Pancreas (tissue), 10 donors: ENCODE data around the gene KRT13. TPM values are rescaled to one million over a fixed set of nuclear protein-coding genes. Genes with fewer than 3 reads are reported as not detected.

ENCODE experiments used
- ATAC-seq, 4 donors: fragments of 200-7000 bp; cut with Tn5 transposase; one replicate each; pipeline versions ENCODE4 v1.8.0 to v1.9.1; 2020; ENCODE audit warnings: mild to moderate bottlenecking in 4 of 4, moderate library complexity in 4 of 4
- DNase-seq, 6 donors: peaks; one replicate each; pipeline ENCODE4 v3.0.0-alpha.2; 2020
- FAIRE-seq: peaks from 2 replicates; lab custom pipeline; 2012; peaks lifted over from hg19 to GRCh38; lab: Jason Lieb, UNC
- H3K27ac ChIP-seq, 4 donors: fragments of 200-600 bp; sonication (generic); 1 replicate in 3 of 4; 2 replicates in 1 of 4; pipeline versions ENCODE4 v1.5.0 to v1.8.0; 2020
- H3K27me3 ChIP-seq, 4 donors: fragments of 200-600 bp; one replicate each; pipeline ENCODE4 v1.8.0; 2021
- H3K36me3 ChIP-seq, 3 donors: fragments of 200-600 bp; sonication (generic) in 1 of 3; one replicate each; pipeline versions ENCODE4 v1.5.0 to v1.8.0; 2020 to 2021
- H3K4me1 ChIP-seq, 3 donors: fragments of 200-600 bp; one replicate each; pipeline ENCODE4 v1.8.0; 2021
- H3K4me3 ChIP-seq, 4 donors: fragments of 200-600 bp; sonication (generic) in 2 of 4; one replicate each; pipeline versions ENCODE4 v1.5.0 to v1.8.0; 2020 to 2021
- H3K9me3 ChIP-seq, 4 donors: fragments of 200-600 bp; one replicate each; pipeline ENCODE4 v1.8.0; 2021
- WGBS, 2 donors: extraction: QIAGEN DNeasy Blood & Tissue Kit; methylation state at CpG; one replicate each; pipeline ENCODE4 v1.1.7; 2013; 5-methylcytosine and 5-hydroxymethylcytosine counted together
- intact Hi-C, 3 donors: fragments of 100-400 bp; cut with DNase I; formaldehyde crosslinking; loops; one replicate each; pipeline versions ENCODE4 v1.11.1 to v1.14.2; 2022
- polyA plus RNA-seq, 2 donors: library from polyadenylated mRNA; stranded (reverse); fragments of 200-250 nt; gene quantifications; one replicate each; pipeline ENCODE4 v1.2.3, GENCODE V29; 2013
- total RNA-seq, 6 donors: library from RNA; stranded (reverse); fragmentation: NEBNext Ultra II Directional in 4 of 6; extraction: Animal tissue kit (Norgen Biotek cat#: 25700) in 4 of 6; gene quantifications; one replicate each; pipeline versions ENCODE4 v1.2.1 to v1.2.4, GENCODE V29; 2021 to 2023
- TF ChIP-seq, protein P1 (sequence below), 4 donors: fragments of 200-600 bp; sonication (generic) in 3 of 4; IDR thresholded peaks; one replicate each; pipeline versions ENCODE4 v1.5.0 to v1.8.0; 2021; ENCODE audit warnings: antibody characterized with exemption in 4 of 4
- donor health status: healthy with polysubstance abuse.
- donor health status: DM: no; HTN: no; CAD: no; lungs with moderate emphysema.
- donor health status: DM: no; HTN: no; CAD: no.
- donor health status: control.
- donor health status: control.
- donor health status: Bipolar disorder and iron deficiency.
- donor health status: DM: yes; HTN: yes; CAD: no.
- donor health status: DM: no; HTN: no; CAD: no.
- donor health status: DM: no; HTN: no; CAD: no.
- donor health status: DM: yes; HTN: yes; CAD: no.

The KRT13 gene
- total and polyA plus RNA-seq, 8 donors: 0.39 to 11.9 (median 5.3) TPM; not detected in 5

DNA sequence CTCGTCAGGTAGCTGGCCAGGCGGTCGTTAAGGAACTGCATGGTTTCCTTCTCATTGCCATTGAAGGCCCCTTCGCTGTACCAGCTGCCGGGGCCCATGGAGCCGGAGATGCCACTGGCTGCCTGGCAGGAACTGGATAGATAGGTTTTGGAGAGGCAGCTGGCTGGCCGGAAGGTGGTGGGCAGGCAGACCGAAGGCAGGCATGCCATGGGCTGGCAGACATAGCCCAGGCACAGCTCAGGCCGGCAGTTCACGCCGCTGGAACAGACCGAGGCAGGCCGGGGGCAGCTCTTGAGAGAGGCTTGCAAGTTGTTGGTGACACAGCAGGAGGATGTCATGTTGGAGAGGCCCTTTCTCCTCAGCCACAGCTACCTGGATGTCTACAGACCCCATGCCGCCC lies 38.4 kb downstream of the KRT13 start, which contains the start of gene KRT32:
Gene KRT32 (minus strand): TSS at position 399 of the 400 bp plus-strand sequence. CDS start 61 bp downstream, at position 338.
- 71 to 88% methylated on average over 13 to 14 of the region's 14 CpGs for WGBS, 2 donors
- no peak for FAIRE-seq
- Histone ChIP-seq H3K27me3 (no peaks in the 10 kb centered on the region), H3K36me3 (no peaks in the 10 kb centered on the region), H3K27ac (no peak within 1 kb of the TSS), H3K4me3 (no peak within 1 kb of the TSS), H3K9me3 (no peaks in the 10 kb centered on the region), H3K4me1 (no peaks in the 10 kb centered on the region)
- intact Hi-C loops: no loop called here
- no peak for ATAC-seq
- DNase-seq: no peak
- TF ChIP-seq, protein P1, sequence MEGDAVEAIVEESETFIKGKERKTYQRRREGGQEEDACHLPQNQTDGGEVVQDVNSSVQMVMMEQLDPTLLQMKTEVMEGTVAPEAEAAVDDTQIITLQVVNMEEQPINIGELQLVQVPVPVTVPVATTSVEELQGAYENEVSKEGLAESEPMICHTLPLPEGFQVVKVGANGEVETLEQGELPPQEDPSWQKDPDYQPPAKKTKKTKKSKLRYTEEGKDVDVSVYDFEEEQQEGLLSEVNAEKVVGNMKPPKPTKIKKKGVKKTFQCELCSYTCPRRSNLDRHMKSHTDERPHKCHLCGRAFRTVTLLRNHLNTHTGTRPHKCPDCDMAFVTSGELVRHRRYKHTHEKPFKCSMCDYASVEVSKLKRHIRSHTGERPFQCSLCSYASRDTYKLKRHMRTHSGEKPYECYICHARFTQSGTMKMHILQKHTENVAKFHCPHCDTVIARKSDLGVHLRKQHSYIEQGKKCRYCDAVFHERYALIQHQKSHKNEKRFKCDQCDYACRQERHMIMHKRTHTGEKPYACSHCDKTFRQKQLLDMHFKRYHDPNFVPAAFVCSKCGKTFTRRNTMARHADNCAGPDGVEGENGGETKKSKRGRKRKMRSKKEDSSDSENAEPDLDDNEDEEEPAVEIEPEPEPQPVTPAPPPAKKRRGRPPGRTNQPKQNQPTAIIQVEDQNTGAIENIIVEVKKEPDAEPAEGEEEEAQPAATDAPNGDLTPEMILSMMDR (IDR thresholded peaks at IDR 0.05): no peak

DNA sequence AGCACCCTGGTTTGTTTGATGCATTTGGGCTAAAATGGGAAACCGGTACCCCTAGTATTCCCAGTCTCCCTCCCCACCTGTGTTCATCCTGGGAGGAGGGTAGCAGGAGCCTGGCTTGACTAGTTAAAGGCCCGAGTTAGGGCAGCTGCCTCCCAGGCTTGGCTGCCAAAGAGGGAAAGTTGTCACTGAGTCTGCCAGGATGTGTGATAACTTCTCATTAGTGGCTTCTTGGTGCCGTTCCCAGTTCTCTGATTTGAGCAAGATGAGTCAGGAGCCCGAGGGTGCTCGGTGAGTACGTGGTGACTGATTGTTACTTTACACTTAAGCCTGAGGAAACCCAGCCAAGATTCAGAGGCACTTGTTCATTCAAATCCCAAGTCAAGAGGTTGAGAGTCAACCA lies 40.7 kb downstream of the KRT13 start:
- Histone ChIP-seq H3K27me3 (no peaks in the 10 kb centered on the region), H3K4me3 (no peak overlapping the region), H3K36me3 (no peaks in the 10 kb centered on the region), H3K4me1 (no peaks in the 10 kb centered on the region), H3K27ac (no peak overlapping the region), H3K9me3 (no peaks in the 10 kb centered on the region)
- intact Hi-C loops: no loop called here
- DNase-seq: peak in 2 of 6 donors; percentile 9 to 46
- 27 to 39% methylated on average over 6 of the region's 6 CpGs for WGBS, 2 donors
- TF ChIP-seq, protein P1 (IDR thresholded peaks at IDR 0.05): no peak
- peak; percentile 40 to 83 (median 78) for ATAC-seq
- no peak for FAIRE-seq

DNA sequence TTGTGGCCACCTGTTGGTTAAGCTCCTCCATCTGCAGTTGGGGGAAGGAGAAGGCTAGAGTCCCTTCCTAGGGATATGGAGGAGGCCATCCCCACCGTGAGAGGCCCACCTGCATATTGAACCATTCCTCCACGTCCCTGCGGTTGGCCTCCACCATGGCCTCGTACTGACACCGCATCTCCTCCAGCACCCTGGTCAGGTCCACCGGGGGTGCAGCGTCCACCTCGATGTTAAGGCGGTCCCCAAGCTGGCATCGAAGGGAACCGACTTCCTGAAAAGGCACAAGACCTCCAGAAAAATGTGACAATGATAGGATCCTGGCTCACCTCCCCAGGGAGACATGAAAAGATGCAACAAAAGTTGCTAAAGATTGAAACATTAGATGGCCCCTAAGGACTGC lies 41.2 kb downstream of the KRT13 start:
- H3K4me1 ChIP-seq: no peaks in the 10 kb centered on the region
- TF ChIP-seq, protein P1 (IDR thresholded peaks at IDR 0.05): no peak
- intact Hi-C loops: no loop called here
- WGBS, 2 donors: 72 to 84% methylated on average over 11 of the region's 11 CpGs
- DNase-seq (no peak), ATAC-seq (no peak), FAIRE-seq (no peak)
- H3K9me3 ChIP-seq: no peaks in the 10 kb centered on the region
- no peaks in the 10 kb centered on the region for H3K36me3 ChIP-seq
- H3K27me3 ChIP-seq: no peaks in the 10 kb centered on the region
- H3K27ac ChIP-seq: no peak overlapping the region
- no peak overlapping the region for H3K4me3 ChIP-seq

DNA sequence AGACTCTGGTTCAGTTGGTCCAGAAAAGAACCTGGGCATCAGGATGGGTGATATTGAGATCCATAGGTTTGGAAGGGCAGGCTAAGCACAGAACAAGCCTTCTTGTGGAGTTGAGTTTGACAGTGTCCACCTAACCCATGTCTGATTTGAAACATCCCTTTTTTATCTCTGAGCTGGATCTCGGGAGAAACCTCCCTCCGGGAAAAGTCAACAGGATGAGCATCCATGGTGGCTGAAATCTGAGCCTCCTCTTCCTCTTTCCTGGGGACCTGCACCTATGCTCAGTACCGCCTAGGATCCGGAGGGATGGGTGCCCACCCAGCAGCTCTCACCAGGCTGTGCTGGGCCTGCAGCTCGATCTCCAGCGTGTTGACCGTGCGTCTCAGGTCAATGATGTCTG lies 41.7 kb downstream of the KRT13 start:
- intact Hi-C loops: no loop called here
- Histone ChIP-seq H3K9me3 (no peaks in the 10 kb centered on the region), H3K4me3 (no peak overlapping the region), H3K36me3 (no peaks in the 10 kb centered on the region), H3K4me1 (no peaks in the 10 kb centered on the region), H3K27me3 (no peaks in the 10 kb centered on the region), H3K27ac (no peak overlapping the region)
- TF ChIP-seq, protein P1 (IDR thresholded peaks at IDR 0.05): no peak
- ATAC-seq (no peak), DNase-seq (no peak), FAIRE-seq (no peak)
- WGBS, 2 donors: 80 to 87% methylated on average over 8 of the region's 8 CpGs

DNA sequence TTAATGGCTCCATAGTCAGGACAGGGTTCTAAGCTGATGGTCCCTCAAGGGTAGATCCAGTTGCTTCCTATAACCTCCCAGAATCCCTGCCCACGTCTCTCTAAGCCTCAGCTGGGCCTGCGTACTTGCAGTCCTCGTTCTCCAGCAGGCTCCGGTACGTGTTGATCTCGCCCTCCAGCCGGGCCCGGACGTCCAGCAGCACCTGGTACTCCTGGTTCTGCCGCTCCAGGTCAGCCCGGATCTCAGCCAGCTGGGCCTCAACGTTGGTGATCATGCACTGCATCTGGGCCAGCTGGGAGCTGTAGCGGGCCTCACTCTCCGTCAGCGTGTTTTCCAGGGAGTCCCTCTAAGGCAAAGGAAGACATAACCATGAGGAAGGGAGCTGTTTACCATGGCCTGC lies 42.7 kb downstream of the KRT13 start:
- Histone ChIP-seq H3K4me3 (no peak overlapping the region), H3K9me3 (no peaks in the 10 kb centered on the region), H3K27ac (no peak overlapping the region), H3K36me3 (no peaks in the 10 kb centered on the region), H3K4me1 (no peaks in the 10 kb centered on the region), H3K27me3 (no peaks in the 10 kb centered on the region)
- FAIRE-seq: no peak
- ATAC-seq: no peak
- TF ChIP-seq, protein P1 (IDR thresholded peaks at IDR 0.05): no peak
- WGBS, 2 donors: 74 to 76% methylated on average over 15 of the region's 15 CpGs
- intact Hi-C loops: no loop called here
- DNase-seq: no peak
